HG02840 (cell line): Measurements from ENCODE around the gene TESMIN.

Source experiments
- ATAC-seq: cut with Tn5 transposase; IDR thresholded peaks from one replicate; pipeline ENCODE4 v1.9.1; 2021; ENCODE audit warnings: mild to moderate bottlenecking, moderate library complexity, moderate number of reproducible peaks; ENCODE audit not compliant: unreplicated experiment, low FRiP score

Gene TESMIN

DNA sequence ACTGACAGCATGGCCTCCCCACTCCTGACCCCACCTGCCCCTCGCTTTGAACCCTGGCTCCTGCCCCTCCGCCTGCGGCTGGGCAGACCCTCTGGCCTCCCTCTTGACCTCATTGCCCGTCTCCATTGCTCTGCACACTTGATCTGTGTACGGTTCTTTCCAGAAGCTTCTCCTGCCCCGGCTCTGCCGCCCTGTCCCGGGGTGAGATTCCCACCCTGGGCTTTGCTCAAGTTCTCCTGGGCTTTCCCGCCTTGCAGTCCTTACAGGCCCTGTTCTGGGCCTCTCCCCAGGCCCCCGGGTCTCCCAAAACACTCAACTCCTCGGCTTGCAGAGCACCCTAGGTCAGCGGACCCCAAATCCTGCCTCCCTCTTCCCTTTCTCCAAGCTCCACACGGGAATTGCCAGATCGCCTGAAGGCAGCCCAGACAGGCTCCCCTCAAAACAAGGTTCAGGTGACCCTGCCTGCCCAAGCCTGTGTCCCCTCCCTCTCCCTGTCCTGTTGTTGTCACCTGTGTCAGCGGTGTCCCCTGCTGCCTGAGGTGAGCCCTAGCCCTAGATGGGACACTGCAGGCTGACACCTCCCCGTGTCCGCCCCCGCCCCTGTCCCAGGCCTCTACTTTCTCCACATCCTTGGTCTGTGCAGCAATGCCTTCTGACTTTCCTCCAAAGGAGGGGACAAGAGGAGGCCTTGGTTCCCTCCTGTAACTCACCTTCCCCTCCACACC lies 65.5 kb downstream of the TESMIN start:
- no peak for ATAC-seq

DNA sequence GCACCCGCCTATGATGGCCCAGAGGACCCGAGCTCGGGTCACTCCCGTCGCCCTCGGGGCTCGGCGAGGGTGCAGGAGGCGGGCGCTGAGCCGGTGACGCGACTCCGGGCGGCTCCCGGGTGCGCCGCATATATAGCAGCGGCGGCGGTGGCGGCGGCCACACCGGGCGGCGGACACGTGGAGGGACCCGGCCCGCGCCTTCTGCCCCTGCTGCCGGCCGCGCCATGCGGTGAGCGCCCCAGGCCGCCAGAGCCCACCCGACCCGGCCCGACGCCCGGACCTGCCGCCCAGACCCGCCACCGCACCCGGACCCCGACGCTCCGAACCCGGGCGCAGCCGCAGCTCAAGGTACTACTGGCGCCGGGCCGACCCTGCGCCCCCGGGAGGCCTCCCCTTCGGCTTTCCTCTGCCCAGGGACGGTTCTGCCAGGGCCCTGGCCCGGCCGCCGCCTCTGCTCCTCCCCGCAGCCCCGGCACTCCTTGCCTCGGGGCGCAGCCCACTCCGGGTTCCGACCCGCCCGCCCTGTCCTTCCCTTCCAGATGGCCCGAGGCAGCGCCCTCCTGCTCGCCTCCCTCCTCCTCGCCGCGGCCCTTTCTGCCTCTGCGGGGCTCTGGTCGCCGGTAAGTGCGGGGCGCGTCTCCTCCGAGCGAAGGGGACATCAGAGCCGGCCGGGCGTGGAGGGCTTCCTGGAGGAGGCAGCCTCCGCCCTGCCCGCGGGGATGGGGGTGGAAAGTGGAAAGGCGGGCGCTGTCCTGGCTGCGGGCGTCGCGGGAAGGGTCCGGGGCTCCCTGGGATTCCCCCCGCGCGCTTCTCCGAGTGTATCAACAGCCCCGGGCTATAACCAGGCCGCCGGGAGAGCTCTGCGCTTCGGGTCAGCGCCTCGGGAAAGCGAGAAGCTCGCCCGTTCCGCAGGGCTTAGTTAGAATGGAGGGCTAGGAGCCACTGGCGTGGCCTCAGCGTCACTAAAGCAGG lies 66.6 kb downstream of the TESMIN start, which contains the start of gene GAL:
TSS of gene GAL (plus strand) at position 160 of the 972 bp plus-strand sequence. CDS start at position 540, 380 bp downstream.
- no peak for ATAC-seq

DNA sequence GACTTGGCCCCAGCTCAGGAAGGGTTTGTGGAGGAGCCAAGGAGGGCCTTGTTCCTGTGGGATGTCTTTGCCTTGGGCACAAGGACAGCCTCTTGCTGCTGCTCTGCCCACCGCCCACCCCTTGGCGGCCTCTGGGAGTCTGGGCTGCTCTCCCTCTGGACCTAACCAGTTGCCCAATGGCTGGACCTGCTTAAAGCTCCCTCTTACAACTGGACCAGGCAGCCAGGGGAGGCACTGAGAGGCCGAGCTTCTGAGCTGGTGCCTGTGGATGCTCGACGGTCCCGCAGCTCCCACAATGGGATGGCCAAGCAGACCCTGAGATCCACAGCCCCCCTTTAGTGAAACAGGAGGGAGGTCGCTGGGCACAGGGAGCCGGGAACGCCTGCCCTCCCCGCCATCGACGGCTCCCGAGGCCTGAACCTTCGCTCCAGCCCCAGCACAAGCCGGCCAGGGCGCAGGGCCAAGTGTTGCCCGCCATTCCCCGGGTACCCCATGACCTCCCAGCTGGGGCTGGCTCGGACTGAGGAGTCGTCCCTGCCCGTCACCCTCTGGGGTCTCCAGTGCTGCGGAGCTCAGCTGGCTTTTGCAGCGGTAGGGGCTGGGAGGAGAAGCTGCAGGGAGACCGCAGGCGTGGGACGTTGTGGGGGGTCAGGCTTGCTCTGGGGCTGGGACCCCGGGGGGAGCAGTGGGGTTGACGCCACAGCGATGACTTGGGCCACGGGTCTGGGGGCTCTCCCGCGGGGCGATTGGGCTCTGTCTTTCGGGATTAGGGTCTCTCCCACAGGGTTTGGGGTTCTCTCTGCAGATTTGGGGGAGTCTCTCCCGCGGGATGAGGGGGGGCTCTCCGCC lies 67.6 kb downstream of the TESMIN start:
- ATAC-seq = no peak

DNA sequence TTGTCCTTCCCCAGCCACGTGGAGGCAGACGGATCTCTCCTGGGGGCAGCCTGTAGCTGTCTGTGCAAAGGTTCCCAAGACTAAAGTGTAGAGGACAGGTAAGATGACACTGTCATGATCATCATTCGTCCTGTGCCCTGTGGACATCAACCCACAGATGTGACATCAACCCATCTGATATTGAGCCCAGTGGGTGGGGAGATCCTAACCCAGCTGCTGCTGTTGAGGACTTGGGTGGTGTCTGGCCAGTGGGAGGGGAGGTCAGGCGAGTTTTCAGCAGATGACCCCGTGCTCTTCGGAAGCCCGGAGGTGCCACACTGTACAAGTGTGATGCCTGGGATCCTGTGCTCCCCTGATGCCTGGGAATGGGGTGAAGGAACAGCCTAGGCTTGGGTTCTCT lies 68.2 kb downstream of the TESMIN start:
- no peak for ATAC-seq

DNA sequence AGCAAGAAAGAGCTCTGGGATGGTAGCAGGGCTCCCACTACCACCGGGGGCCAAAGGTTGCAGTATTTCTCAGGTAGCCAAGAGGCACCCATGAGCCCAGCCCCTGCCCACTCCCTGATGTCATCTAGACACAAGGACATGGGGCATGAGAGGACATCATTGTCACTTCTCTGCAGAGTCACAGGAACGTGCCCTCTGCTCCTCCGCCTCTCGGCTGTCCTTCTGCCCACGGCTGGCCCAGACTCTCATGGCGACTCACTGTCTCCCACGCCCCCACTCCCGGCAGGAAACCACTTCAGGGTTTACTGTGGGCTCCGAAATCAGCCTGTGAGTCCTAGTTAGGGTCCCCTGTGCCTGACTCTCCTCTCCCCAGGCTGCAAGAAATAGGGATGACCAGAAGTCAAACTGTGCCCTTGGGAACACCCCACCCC lies 68.8 kb downstream of the TESMIN start:
- ATAC-seq = no peak

DNA sequence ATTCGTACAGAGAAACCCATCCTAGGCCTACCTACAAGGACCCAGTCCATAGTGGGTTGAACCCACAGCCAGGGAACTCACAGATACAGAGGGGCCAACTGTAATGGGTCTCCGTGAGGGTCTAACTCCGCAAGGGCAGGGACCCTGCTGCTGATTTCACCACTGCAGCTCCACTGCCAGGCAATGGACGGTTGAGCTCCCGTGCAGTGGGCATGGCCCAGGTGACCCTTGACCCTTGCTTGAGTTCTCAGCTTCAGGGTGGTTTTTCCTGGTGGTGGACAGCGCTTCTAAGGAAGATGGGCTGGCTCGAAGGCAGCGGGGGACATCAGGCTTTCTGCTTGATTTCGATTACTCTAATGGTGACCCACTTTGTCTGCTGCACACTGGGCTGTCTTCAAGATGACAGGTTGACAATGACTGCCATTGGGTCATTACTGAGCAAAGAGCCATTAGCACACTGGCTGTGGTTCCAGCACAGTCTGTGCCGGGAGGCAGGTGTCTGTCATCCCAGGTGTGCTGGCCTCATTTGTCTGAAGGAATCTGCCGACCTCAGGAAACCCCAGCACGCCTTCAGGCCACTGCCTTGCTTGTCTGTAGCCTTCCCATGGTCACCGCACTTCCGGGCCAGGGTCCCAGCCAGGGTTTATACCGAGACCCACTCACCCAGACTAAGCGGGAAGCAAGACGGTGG lies 70.6 kb downstream of the TESMIN start:
- ATAC-seq = no peak

DNA sequence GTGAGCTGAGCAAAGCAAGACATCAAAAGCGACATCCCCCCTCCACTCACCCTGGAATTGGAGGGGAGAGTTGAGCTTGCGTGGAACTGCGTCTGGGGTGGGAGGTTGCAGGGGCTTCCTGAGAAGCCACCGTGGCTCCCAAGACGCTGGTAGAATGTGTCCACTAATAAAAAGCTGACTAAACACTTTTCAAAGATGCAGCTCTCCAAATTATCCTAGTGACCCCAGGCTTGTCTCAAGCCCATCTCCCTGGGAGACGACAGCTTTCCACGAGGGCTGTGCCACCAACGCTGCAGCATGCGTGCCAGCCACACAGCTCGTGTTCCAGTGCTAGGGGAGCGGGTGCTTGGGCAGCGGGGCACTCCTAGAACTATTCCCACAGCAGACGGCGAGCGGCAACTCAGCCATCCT lies 73.3 kb downstream of the TESMIN start:
- ATAC-seq = no peak

DNA sequence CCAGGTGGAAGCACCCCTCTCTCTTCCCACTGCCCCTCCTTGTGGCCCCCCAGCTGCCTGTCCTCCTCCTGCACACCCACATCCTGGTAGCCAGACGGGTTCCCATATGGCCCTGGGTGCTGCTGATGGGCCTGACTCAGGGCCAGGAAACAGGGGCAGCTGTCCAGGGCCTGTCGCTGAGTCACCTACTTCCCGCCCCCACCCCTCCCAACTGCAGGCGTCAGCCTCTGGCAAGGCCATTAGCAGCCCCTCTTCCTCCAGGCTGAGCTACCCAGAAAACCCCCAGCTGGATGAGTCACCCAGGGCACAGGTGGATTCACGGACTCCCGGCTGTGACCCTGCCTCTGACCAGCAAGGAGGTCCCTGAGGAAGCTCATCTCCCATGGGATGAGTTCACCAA lies 73.9 kb downstream of the TESMIN start:
- ATAC-seq = no peak

DNA sequence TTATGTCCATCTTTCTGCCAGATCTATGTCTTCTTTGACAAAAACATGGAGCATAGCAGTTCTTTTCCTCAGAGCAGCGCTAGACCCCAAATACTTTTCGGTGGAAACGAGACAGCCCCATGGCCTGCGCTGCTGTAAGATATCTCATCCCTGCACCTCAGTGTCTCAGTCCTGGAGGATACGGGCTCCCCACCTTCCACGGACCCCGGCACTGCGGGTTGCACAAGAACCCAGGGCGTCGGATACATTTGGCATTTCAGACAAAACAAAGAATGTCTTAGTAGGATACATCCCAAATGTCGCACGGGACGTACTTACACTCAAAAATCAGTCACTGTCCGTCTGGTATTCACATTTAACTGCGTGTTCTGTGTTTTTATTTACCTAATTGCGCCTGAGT lies 76.9 kb downstream of the TESMIN start:
- no peak for ATAC-seq

DNA sequence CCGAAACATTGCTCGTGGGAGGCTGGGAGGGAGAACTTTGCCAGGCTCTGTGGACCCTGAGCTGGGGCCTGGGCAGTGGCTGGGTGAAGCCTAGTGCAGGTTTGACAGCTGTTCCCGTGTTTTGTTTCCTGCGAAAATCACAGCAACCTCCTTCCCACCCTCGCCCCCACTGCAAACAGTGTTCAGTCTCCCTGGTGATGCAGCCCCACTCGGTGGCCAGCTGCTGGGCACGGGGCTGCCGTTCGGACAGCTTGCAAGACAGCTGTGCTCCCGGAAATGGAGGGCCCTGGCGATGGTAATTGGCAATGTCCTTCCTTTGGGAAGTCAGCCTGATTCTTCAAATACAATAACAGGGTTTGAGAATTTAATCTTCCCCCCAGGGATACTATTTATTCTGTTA lies 77.3 kb downstream of the TESMIN start:
- no peak for ATAC-seq

DNA sequence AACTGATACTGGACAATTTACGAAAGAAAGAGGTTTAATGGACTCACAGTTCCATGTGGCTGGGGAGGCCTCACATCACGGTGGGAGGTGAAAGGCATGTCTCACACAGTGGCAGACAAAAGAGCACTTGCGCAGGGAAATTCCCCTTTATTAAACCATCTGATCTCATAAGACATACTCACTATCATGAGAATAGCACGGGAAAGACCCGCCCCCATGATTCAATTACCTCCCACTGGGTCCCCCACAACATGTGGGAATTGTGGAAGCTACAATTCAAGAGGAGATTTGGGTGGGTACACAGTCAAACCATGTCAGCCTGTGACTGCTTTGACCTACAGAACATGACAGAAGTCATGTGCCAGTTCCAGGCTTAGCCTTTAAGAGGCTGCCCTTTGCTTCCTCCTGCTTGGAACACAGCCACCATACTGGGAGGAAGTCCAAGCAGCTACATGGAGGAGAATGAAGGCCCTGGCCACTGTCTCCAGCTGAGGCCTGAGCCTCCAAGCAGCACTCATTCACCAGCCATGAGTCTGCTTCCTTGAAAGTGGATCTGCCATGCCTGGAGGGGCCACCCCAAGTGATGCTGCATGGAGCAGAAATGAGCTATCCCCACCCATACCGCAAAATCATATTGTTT lies 77.9 kb downstream of the TESMIN start:
- no peak for ATAC-seq

DNA sequence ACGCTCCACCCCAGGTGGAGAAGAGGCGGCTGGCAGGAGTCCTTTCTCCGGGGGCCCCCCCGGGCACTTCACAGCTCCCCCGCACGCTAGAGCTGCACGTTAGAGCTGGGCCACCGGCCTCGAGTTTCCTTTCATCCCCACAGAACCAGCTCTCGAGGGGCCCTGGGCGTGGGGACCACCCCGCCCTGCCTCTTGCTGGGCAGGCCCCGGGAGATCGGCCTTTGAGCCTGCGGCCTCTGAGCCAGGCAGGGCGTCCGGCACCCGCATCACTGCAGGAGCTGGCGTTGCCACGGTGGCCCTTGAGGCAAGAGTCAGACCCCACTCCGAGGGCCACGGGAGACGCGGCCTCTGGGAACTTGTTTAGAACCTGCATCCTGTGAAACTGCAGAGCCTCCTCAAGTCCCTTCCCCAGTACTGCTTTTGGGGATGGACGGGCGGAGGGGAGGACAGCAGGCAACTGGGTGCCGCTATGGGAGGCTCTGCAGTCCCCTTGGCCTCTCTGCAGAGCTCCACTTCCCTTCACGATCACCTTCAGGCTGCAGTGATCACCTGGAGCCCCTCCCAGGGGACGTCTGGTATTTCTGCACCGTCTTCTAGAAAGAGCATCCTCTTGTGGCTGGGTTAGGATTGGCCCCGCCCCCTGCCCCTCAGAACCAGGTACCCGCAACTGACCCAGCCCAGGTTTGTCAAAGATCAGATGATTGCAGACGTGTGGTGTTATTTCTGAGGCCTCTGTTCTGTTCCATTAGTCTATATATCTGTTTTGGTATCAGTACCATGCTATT lies 80.9 kb downstream of the TESMIN start:
- no peak for ATAC-seq

DNA sequence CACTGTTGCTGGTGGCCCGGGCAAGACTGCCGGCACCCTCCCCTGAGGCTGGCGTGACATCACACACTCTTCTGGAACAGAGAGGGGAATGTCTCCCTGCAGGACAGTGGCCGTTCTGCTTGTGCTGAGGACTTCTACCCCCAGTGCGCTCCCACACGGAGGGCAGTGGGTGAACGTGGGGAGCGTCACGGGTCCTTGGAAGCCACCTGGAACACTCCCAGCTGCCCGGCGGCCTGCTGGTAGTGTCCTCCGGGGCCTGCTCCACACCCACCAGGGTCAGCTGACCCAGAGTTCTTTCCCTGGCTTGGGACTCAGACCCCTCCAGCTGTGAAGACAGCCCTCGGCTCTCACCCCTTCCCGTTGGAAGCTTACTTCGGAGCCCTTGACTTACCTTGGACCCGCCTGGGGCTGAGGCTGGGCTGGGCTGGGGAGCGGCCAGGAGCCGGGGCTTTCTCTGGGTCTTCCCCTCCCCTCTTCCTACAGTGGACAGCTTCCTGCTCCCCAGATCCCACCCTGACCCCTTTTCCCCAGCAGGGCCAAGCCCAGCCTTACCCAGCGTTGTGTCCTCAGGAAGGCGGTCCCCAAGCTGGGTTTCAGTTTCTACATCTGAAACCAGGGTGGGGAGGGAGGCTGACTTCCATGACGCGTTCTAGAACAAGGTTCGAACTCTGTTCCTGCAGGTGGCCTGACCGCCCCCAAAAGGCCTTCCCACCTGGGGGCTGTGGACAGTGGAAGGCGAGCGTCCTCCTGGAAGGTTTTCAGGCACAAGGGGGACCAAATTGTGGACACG lies 81.8 kb downstream of the TESMIN start:
- no peak for ATAC-seq

DNA sequence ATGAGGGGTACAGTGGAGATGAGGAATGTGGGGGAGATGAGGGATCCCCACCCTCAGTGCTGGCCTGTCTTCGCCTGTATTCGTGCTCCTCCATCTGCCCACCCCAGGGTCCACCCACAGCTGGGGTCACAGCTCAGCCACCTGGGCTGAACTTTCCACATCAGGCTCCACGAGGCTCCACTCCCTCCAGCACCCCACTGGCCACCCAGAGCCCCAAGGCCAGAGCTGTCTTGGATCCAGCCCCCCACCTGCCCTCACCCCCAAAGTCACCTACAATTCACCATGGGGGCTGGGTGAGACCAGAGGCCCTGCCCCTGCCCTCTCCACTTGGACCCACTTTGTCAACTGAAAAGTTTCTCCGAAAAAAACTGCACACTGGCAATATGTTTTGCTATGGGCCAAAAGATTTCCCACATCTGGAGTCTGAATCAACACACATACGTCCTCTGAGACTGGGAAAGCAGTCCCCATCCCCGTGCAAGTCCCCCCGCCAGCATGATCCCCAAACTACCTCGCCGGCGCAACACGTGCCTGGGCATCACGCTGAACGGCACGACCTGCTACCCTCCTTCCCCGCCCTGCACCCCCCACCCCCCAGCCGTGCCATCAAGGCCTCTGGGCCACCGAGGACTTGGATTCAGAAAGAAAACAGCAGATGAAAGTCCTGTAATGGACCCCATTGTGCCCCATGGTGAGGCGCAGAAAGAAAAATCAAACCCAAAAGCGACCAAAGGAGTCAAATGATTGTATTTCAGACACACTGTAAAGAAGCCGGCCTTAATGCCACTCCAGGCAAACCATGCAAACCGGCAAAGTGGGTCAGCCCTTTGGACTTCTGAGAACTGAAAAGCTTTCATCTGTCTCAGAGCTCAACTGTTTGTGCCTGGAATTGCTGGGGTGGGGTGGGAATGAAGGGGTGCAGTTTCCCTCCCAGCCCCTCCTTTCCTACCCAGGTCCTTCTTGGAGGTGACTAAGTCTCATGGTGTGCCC lies 83.5 kb downstream of the TESMIN start:
- no peak for ATAC-seq

DNA sequence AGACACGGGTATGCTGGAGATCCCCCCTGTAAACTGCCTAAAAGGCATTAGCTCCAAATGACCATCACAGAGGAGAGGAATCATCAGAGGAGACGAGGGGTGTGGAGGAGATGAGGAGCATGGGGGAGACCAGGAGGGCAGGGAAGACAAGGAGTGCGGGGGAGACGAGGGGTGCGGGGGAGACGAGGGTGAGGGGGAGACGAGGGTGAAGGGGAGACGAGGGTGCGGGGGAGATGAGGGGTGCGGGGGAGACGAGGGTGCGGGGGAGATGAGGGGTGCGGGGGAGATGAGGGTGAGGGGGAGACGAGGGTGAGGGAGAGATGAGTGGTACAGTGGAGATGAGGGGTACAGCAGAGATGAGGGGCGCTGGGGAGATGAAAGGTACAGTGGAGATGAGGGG lies 84.5 kb downstream of the TESMIN start:
- no peak for ATAC-seq

DNA sequence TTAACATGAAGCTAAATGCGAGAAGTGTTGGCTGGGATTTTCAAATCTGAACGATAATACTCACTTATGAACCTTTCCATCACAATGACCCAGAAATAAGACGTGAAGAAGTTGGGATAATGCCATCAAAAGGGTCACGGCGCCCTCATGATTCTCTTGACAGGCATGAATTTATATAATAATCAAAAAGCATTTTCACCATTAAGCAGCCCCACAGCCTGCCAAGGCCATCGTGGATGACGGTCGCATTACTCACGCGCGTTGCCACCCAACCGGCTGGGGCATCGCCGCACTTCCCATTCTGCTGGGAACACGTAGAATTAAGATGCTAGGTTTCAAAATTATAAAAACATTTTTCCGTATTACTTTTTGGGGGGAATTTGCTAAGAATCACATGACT lies 85.9 kb downstream of the TESMIN start:
- no peak for ATAC-seq

DNA sequence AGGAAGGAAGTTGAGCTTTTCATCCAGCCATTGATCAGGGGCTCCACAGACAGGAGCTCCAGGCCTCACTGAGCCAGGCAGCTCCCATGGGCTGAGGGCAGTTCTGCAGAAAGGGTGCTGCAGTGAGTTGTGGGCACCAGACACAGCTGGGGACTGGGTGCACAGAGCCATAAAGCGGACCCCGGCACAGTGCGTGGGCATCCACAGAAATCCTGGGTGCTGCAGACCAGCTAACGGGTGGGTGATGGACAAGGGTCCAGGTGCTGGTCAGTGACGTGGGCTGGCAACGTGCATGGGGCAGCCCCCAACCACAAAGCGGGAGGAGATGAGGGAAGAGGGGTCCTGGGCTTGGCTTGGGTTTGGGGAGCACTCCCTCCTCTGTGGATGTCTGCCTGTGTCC lies 86.4 kb downstream of the TESMIN start:
- ATAC-seq = no peak
